NCI-H1092 (cell line): Measurements from ENCODE around the gene PRODH2.
"Not testable (repeated sequence)": the region's sequence is repeated elsewhere in the genome, so short reads cannot be mapped to it uniquely, and the experiment has no call there.

Experiments
- DNase-seq: peaks from one replicate; lab custom pipeline; 2025; lab: John Stamatoyannopoulos, UW

PRODH2 gene

GRCh38 chr19:35843676-35844481 is 31.2 kb upstream of the PRODH2 start:
- DNase-seq = no peak

GRCh38 chr19:35842666-35843272 is 30.1 kb upstream of the PRODH2 start:
- DNase-seq = no peak

GRCh38 chr19:35841961-35842595 is 29.4 kb upstream of the PRODH2 start:
- no peak for DNase-seq

- not testable (repeated sequence) for DNase-seq
These were observed 23.5 kb upstream of the PRODH2 start for GRCh38 chr19:35836096-35836495.

- no peak for DNase-seq
These were observed 21.3 kb upstream of the PRODH2 start for GRCh38 chr19:35833972-35834371.

- DNase-seq = no peak
These were observed 19.4 kb upstream of the PRODH2 start for GRCh38 chr19:35832054-35832453.

GRCh38 chr19:35830986-35831385 is 18.3 kb upstream of the PRODH2 start:
- no peak for DNase-seq

GRCh38 chr19:35828692-35829301 is 16.2 kb upstream of the PRODH2 start:
- DNase-seq = no peak

GRCh38 chr19:35824150-35824549 is 11.5 kb upstream of the PRODH2 start:
- no peak for DNase-seq

- no peak for DNase-seq
These were observed 9.9 kb upstream of the PRODH2 start for GRCh38 chr19:35822579-35822978.

GRCh38 chr19:35818445-35818844 is 5.8 kb upstream of the PRODH2 start:
- no peak for DNase-seq

GRCh38 chr19:35816846-35817245 is 4.2 kb upstream of the PRODH2 start:
- DNase-seq = no peak

- DNase-seq = no peak
These were observed 3.6 kb upstream of the PRODH2 start for GRCh38 chr19:35816262-35816661.

- no peak for DNase-seq
These were observed 622 bp upstream of the PRODH2 start for GRCh38 chr19:35813043-35813890.

- no peak for DNase-seq
These were observed 1.1 kb downstream of the PRODH2 start for GRCh38 chr19:35811317-35812219.

- DNase-seq = no peak
These were observed 5.0 kb downstream of the PRODH2 start for GRCh38 chr19:35807633-35808032.

GRCh38 chr19:35806597-35806996 is 6.0 kb downstream of the PRODH2 start:
- no peak for DNase-seq

GRCh38 chr19:35805526-35806102 is 7.0 kb downstream of the PRODH2 start:
- DNase-seq = peak; percentile 79

- no peak for DNase-seq
These were observed 10.8 kb downstream of the PRODH2 start for GRCh38 chr19:35801828-35802227.

GRCh38 chr19:35797663-35798062 is 15.0 kb downstream of the PRODH2 start:
- DNase-seq = no peak
